A673 (cell line): ENCODE measurements around the gene PIGP. TPM values are rescaled to one million over a fixed set of nuclear protein-coding genes. Genes with fewer than 3 reads are reported as not detected.

Experiments
- BruUV-seq: library from RNA; stranded (reverse); fragments of 400-500 nt; replicated peaks from 2 replicates; lab custom pipeline; 2021; lab: Mats Ljungman, UMichigan
- CTCF ChIA-PET: fragments of 300-600 bp; sonication (Branson Sonifier 250); formaldehyde crosslinking; loops from one replicate; lab custom pipeline; 2022; ENCODE audit warnings: antibody characterized with exemption; lab: Charles Lee
- POLR2A ChIA-PET: fragments of 300-600 bp; sonication (Branson Sonifier 250); formaldehyde crosslinking; loops from one replicate; lab custom pipeline; 2022; ENCODE audit warnings: antibody characterized with exemption; ENCODE audit not compliant: low non-redundant PET; lab: Charles Lee
- DNase-seq: peaks from one replicate; pipeline ENCODE4 v3.0.0-alpha.2; 2015; ENCODE audit warnings: low spot score
- H3K27ac ChIP-seq: fragments of 200-600 bp; sonication (generic); 2 replicates; pipeline ENCODE4 v1.5.1; 2016; ENCODE audit warnings: mixed run types, low read depth, mild to moderate bottlenecking, mixed read lengths, antibody characterized with exemption, low read length; ENCODE audit not compliant: poor library complexity, severe bottlenecking
- H3K27me3 ChIP-seq: fragments of 200-600 bp; sonication (generic); replicated peaks from 2 replicates; pipeline ENCODE4 v1.6.1; 2017; ENCODE audit warnings: mixed run types, low read depth, mild to moderate bottlenecking, mixed read lengths, antibody characterized with exemption, low read length; ENCODE audit not compliant: insufficient read depth, poor library complexity
- H3K36me3 ChIP-seq: fragments of 200-600 bp; sonication (generic); 2 replicates; pipeline ENCODE4 v1.6.1; 2016; ENCODE audit warnings: mixed run types, mild to moderate bottlenecking, mixed read lengths, antibody characterized with exemption, low read length; ENCODE audit not compliant: insufficient read depth, poor library complexity, severe bottlenecking
- H3K4me1 ChIP-seq: fragments of 200-600 bp; sonication (generic); 2 replicates; pipeline ENCODE4 v1.6.1; 2017; ENCODE audit warnings: mixed run types, mild to moderate bottlenecking, mixed read lengths, antibody characterized with exemption, low read length; ENCODE audit not compliant: insufficient read depth, poor library complexity, severe bottlenecking
- H3K4me3 ChIP-seq: fragments of 200-600 bp; sonication (generic); 2 replicates; pipeline ENCODE4 v1.5.1; 2016; ENCODE audit warnings: low read depth, mixed run types, mild to moderate bottlenecking, mixed read lengths, low read length; ENCODE audit not compliant: poor library complexity, severe bottlenecking
- H3K9me3 ChIP-seq: fragments of 200-600 bp; sonication (generic); 2 replicates; pipeline ENCODE4 v1.6.1; 2016; ENCODE audit warnings: mixed run types, low read depth, mild to moderate bottlenecking, mixed read lengths, antibody characterized with exemption, low read length; ENCODE audit not compliant: poor library complexity, severe bottlenecking
- CTCF ChIP-seq: fragments of 300-800, 200-600 bp; sonication (generic); conservative IDR thresholded peaks from 2 replicates; pipeline ENCODE4 v1.5.1; 2017; ENCODE audit warnings: low read depth, mild to moderate bottlenecking, antibody characterized with exemption, low read length, moderate library complexity, mixed read lengths
- EZH2 ChIP-seq: fragments of 200-600 bp; sonication (generic); IDR thresholded peaks from 2 replicates; pipeline ENCODE4 v1.6.1; 2017; ENCODE audit warnings: borderline replicate concordance, low read depth, mild to moderate bottlenecking, mixed read lengths, antibody characterized with exemption, low read length; ENCODE audit not compliant: poor library complexity, severe bottlenecking
- intact Hi-C: fragments of 100-400 bp; cut with micrococcal nuclease; formaldehyde crosslinking; loops from one replicate; pipeline ENCODE4 v1.10.0; 2022; ENCODE audit not compliant: unreplicated experiment
- total RNA-seq: library from RNA; stranded (reverse); gene quantifications from 2 replicates; pipeline ENCODE4 v1.2.3, GENCODE V29; 2021

Gene PIGP
- total RNA-seq, 1 experiment from 2014 or later: 30.7 TPM

- TF ChIP-seq CTCF: no peak
- no peak for TF ChIP-seq EZH2
- POLR2A ChIA-PET: no interaction called here
- no TSS peak for BruUV-seq
- H3K27me3 ChIP-seq: no peaks in the 10 kb centered on the region
- no peaks in the 10 kb centered on the region for H3K4me1 ChIP-seq
- no peak overlapping the region for H3K4me3 ChIP-seq
- H3K27ac ChIP-seq: no peak overlapping the region
- H3K9me3 ChIP-seq: no peaks in the 10 kb centered on the region
- CTCF ChIA-PET: no interaction called here
- DNase-seq: peak; percentile 17
- intact Hi-C loops: no loop called here
- H3K36me3 ChIP-seq: no peaks in the 10 kb centered on the region
Observed at GRCh38 chr21:37032877-37033471, 39.9 kb downstream of the PIGP start.

GRCh38 chr21:37032293-37032692, 40.6 kb downstream of the PIGP start:
- no peaks in the 10 kb centered on the region for H3K27me3 ChIP-seq
- H3K36me3 ChIP-seq: no peaks in the 10 kb centered on the region
- TF ChIP-seq CTCF (no peak), EZH2 (no peak)
- H3K4me1 ChIP-seq: no peaks in the 10 kb centered on the region
- no peak for DNase-seq
- intact Hi-C loops: no loop called here
- no TSS peak for BruUV-seq
- no peak overlapping the region for H3K4me3 ChIP-seq
- H3K9me3 ChIP-seq: no peaks in the 10 kb centered on the region
- CTCF ChIA-PET: no interaction called here
- H3K27ac ChIP-seq: no peak overlapping the region
- POLR2A ChIA-PET: no interaction called here

- BruUV-seq: no TSS peak
- intact Hi-C loops: no loop called here
- H3K4me3 ChIP-seq: no peak overlapping the region
- H3K27me3 ChIP-seq: no peaks in the 10 kb centered on the region
- H3K4me1 ChIP-seq: no peaks in the 10 kb centered on the region
- H3K27ac ChIP-seq: no peak overlapping the region
- TF ChIP-seq EZH2 (no peak), CTCF (no peak)
- DNase-seq: no peak
- ChIA-PET CTCF (no interaction called here), POLR2A (no interaction called here)
- no peaks in the 10 kb centered on the region for H3K36me3 ChIP-seq
- no peaks in the 10 kb centered on the region for H3K9me3 ChIP-seq
Observed at GRCh38 chr21:37030864-37031263, 42.0 kb downstream of the PIGP start.
